GM21360 (cell line): ENCODE data around the gene OR10G7.
A peak's percentile ranks its signal among the peaks of the same experiment; 100 is the strongest.

Experiments used
- ATAC-seq: cut with Tn5 transposase; IDR thresholded peaks from one replicate; pipeline ENCODE4 v1.9.1; 2021; ENCODE audit warnings: mild to moderate bottlenecking, moderate library complexity; ENCODE audit not compliant: unreplicated experiment

Gene OR10G7, protein sequence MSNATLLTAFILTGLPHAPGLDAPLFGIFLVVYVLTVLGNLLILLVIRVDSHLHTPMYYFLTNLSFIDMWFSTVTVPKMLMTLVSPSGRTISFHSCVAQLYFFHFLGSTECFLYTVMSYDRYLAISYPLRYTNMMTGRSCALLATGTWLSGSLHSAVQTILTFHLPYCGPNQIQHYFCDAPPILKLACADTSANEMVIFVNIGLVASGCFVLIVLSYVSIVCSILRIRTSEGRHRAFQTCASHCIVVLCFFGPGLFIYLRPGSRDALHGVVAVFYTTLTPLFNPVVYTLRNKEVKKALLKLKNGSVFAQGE

GRCh38 chr11:124041254-124041653 is at the start of gene OR10G7:
OR10G7 (minus strand) TSS chr11:124041325; CDS start chr11:124039001, 2,324 bp downstream.
- ATAC-seq: no peak

- ATAC-seq: no peak
Measured at GRCh38 chr11:124085997-124086846, 45.1 kb upstream of the OR10G7 start.

DNA sequence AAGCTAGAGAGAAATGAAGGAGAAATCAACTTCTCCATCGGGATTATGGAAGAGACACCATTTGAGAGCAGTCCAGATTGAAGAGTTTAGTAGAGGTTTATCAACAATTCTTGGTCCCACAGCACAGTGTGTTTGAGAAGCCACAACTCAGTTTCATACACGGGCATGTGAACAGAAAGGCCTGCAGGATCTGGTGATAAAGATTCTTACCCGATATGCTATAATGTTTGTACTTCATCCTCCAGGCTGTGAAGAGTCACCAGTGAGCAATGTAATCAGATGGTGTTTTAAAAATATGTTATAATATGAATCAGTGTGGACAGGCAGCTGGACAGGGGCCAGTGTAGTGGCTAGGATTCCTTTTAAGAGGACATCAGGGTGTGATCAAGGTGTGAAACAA is 44.5 kb upstream of the OR10G7 start:
- no peak for ATAC-seq

GRCh38 chr11:124082371-124082770 is 41.2 kb upstream of the OR10G7 start:
- ATAC-seq: no peak

DNA sequence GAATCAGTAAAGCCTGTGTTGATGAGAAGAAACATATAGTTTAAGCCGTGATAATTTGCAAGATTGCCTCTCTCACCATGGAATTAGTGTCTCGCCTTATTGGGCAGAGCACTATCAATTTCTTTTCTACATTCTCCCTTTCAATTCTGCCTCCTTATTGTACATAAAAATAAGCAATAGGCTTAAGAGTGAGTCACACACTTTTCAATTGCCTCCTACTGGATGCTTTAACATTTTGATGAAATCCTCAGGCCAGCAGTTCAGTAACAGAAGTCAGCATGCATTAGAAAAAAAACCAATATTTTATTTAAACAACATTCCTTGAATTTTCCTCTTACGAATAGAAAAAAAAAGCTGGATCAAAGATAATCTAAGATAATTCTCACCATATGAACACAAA is 40.4 kb upstream of the OR10G7 start:
- no peak for ATAC-seq

GRCh38 chr11:124080327-124081001 is 39.3 kb upstream of the OR10G7 start:
- ATAC-seq: no peak

DNA sequence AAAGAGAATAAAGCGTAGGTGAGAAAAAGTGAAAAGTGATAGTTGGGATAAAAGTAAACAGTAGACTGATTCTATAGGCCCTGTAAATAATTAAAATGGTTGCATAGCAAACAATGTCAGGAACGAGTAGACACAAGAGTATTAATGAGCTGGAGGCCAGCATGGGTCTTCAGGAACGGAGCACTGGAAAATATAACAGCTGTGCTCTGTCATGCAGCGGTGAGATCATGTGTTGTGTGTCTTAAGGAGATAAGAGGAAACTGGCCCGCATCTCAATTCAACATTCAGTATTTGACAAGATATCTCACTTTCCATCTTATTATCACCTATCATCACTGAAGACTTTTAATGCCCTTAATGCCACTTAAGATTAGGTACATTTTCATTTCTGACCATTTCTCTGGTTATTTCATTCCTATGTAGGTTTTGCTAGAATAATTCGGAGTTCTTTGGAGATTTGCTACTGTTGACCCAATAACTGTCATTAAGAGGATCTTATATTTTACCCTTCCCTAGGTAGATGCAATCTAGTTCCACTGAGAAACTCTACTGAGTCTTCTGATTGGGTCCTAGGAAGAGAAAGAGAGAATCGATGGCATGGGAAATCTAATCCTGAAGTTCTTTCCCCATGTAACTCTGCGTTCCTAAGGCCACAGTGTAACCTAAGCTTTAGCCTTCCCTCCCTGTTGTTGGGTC is 38.7 kb upstream of the OR10G7 start:
- no peak for ATAC-seq

DNA sequence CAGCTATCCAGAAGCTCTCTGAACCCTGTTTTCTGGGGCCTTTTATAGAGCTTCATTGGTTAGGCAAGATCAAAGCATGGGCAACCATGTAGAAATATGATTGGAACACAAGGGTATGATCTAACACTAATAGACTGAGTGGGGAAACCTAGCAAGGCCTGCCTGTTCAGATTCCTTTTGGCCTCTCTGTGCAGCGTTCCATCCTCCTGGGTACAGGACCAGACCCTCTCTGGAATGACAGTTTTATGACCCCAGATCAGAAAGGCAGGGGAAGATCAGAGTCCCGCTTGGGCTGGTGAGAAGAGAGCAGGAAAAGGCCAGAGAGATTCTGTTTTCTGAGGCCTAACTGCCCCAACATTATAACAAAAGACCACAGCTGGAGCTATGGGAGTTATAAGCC is 37.5 kb upstream of the OR10G7 start:
- ATAC-seq: no peak

DNA sequence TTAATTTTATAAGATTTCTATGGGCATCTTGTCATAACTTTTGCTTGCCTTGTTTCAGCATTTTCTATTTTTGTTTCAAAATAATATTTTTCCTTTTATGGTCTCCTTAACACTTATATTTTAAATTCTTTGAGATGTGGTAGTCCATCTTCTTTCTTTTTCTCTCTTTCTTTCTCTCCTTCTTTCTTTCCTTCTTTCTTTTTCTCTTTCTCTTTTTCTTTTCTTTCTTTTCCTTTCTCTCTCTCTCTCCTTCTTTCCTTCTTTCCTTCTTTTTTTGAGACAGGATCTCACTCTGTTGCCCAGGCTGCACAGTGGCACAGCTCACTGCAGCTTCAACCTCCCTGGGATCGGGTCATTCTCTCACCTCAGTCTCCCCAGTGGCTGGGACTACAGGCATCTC is 36.1 kb upstream of the OR10G7 start:
- ATAC-seq: no peak

DNA sequence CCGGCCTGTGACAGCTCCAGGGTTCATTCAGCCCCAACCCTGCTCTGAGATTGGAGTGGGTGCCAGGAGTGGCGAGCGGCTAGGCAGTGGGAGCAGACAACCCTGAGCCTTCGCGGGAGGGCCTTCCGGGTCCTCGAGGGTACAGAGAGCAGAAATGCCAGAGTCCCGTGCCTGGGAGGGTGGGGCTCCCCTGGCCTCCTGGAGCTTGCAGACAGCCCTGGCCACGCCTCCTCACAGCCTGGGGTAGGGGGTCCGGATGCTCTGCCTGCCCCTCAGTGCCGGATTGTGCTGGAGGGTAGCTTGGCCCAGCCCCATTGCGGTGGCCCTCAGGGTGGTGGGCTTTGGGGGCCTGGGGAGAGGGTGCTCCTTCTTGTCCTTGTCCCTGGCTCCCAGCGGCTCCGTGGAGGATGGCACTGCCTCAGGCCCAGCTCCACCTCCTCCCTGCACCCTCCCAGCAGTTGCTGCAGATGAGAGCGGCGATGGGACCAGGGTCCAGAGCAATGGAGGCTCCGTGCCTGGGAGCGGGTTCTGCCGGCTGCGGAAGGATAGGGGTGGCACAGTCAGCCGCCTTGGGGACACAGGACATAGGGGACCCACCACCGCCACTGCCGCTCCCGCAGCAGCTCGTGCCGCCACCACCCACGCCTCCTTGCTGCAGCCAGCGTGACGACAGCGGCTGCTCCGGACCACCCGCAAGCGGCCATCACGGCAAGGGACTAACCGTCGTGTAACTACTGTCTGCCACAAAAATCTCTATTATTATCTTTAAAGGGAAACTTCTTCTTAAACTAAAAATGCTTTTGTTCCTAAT is 34.9 kb upstream of the OR10G7 start:
- ATAC-seq: peak; percentile 62

DNA sequence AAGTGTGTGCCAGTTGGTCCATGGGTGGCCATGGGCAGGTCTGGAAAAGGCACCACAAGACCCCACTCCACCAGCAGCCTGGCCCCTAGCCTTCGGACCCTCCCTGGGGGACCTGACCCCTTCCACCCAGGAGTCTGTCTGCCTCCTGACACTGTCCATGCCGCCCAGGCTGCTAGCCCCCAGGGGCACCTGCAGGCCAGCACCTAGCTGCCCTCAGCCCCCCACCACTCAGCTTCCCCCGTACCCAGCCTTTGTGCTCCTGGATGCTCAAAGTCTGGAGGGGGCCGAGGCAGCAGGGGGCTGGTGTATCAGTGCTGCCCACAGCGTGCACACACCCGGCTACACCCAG is 34.3 kb upstream of the OR10G7 start:
- ATAC-seq: no peak

- no peak for ATAC-seq
Measured at GRCh38 chr11:124074554-124074953, 33.4 kb upstream of the OR10G7 start.

DNA sequence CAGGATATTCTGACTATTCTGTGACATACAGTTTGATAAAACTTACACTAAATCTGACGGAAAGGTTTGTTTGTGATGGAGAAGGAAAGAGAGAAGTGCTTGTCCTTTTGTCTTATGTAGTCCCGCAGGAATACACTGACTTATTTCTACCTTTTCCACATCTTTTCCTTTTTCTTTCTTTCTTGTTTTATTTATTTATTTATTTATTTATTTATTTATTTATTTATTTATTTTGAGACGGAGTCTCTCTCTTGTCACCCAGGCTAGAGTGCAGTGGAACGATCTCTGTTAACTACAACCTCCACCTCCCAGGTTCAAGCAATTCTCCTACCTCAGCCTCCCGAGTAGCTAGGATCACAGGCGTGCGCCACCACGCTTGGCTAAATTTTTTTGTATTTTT is 31.0 kb upstream of the OR10G7 start:
- ATAC-seq: no peak

- ATAC-seq: no peak
Measured at GRCh38 chr11:124071623-124071948, 30.5 kb upstream of the OR10G7 start.

- peak; percentile 90 for ATAC-seq
Measured at GRCh38 chr11:124070915-124071622, 29.9 kb upstream of the OR10G7 start.

DNA sequence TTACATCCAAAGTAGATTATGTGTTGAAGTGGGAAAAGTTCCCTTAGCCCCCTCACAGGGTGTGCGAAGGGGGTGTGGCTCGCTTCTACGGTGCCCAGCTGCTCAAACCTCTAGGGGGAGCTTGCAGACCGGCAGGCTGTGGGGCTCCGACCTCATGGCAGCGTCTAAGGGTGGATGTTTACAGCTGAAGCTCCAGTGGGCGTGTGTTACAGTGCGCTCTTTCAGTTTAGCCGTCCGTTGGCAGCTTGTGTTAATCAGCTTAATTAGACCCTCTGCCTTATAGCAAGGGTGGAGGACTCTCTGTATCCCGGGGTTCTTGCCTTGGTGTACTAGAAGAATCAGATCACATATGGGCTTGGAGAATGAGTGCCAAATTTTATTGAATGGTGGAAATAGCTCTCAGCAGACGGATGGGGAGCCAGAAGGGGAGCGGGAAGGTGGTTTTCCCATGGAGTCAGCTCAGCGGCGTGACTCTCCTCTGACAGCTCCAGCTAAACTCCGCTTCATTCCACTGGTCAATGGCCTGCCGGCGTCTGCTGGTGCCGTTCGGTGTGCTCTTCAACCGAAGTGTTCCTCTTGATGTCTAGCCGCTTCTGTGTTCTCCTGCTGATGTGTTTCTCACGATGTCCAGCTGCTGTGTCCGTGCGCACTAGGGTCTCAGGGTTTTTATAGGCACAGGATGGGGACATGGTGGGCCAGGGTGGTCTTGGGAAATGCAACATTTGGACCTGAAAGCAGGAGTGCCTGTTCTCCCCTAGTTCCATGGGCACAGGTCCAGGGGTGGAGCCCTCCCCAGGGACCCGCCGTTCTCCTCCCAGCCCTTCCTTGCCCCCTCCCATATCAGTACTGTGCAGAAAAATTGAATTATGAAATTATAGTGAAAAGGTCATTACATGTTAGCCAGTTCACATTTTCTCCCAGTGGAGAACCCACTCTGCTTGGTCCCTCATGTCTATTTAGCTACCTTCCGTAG is 28.6 kb upstream of the OR10G7 start:
- ATAC-seq: peak; percentile 77

GRCh38 chr11:124068601-124069110 is 27.5 kb upstream of the OR10G7 start:
- no peak for ATAC-seq

DNA sequence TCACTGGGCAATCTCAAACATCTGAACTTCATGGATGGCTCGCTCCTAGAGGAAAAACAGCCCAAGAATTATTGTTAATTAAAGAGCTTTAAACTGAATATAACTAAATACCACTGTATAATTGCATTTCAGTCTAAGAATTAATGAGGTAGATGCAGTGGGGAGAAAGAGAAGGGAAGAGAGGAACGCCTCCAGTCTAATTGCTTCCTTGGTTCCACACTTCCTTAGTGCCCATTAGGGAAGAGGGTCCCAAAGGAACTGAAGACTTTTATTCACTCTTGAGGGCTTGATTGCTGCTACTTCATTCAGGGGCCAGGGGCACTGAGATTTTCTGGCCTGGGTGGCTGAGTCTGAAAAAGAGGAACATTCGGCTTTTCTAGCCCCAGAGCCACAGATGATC is 11.8 kb upstream of the OR10G7 start:
- ATAC-seq: no peak
